ENCODE data around the gene CIITA.

DNA sequence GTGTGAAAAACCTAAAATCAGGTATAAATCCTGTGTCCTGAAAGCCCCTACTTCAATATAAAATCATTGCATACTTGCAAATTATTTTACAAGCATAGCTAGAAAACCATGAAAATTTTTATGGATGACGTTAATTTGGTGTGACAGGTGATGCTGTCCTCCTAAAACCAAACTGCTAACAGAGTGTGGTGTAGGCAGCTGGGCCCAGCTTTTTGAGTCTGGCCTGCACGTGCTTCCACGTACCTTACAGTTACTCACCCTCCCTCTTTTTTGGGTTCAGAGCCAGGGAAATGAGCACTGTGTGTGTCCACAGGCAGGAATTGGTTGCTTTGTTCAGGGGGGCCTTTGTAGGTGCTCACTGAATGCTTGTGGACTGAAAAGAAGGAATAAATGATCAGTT lies 103.8 kb downstream of the CIITA start:
- TF ChIP-seq, protein P1, sequence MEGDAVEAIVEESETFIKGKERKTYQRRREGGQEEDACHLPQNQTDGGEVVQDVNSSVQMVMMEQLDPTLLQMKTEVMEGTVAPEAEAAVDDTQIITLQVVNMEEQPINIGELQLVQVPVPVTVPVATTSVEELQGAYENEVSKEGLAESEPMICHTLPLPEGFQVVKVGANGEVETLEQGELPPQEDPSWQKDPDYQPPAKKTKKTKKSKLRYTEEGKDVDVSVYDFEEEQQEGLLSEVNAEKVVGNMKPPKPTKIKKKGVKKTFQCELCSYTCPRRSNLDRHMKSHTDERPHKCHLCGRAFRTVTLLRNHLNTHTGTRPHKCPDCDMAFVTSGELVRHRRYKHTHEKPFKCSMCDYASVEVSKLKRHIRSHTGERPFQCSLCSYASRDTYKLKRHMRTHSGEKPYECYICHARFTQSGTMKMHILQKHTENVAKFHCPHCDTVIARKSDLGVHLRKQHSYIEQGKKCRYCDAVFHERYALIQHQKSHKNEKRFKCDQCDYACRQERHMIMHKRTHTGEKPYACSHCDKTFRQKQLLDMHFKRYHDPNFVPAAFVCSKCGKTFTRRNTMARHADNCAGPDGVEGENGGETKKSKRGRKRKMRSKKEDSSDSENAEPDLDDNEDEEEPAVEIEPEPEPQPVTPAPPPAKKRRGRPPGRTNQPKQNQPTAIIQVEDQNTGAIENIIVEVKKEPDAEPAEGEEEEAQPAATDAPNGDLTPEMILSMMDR (IDR thresholded peaks at IDR 0.05), result no peak
- TF ChIP-seq POLR2A (IDR thresholded peaks at IDR 0.05), result no peak

Data from heart left ventricle (tissue), 13 donors.